Heart right ventricle (tissue), 16 donors: ENCODE data around the gene ARHGAP4. TPM values are rescaled to one million over a fixed set of nuclear protein-coding genes. Genes with fewer than 3 reads are reported as not detected.

ENCODE experiments used
- ATAC-seq, 8 donors: fragments of 200-7000 bp; cut with Tn5 transposase; one replicate each; pipeline ENCODE4 v1.9.1; 2020; ENCODE audit warnings: mild to moderate bottlenecking in 8 of 8, moderate library complexity in 8 of 8, moderate number of reproducible peaks in 1 of 8
- DNase-seq, 2 donors: peaks; one replicate each; pipeline ENCODE4 v3.0.0-alpha.2; 2020
- H3K27ac ChIP-seq, 10 donors: fragments of 200-600 bp; sonication (generic) in 2 of 10; one replicate each; pipeline versions ENCODE4 v1.5.0 to v1.8.0; 2020 to 2022; ENCODE audit warnings: mild to moderate bottlenecking in 3 of 10
- H3K27me3 ChIP-seq, 7 donors: fragments of 200-600 bp; one replicate each; pipeline ENCODE4 v1.8.0; 2021 to 2022; ENCODE audit warnings: mild to moderate bottlenecking in 2 of 7
- H3K36me3 ChIP-seq, 9 donors: fragments of 200-600 bp; sonication (generic) in 1 of 9; one replicate each; pipeline versions ENCODE4 v1.5.0 to v1.8.0; 2020 to 2022; ENCODE audit warnings: mild to moderate bottlenecking in 2 of 9
- H3K4me1 ChIP-seq, 9 donors: fragments of 200-600 bp; sonication (generic) in 1 of 9; one replicate each; pipeline versions ENCODE4 v1.5.0 to v1.8.0; 2020 to 2022; ENCODE audit warnings: mild to moderate bottlenecking in 4 of 9
- H3K4me3 ChIP-seq, 10 donors: fragments of 200-600 bp; sonication (generic) in 2 of 10; one replicate each; pipeline versions ENCODE4 v1.5.0 to v1.8.0; 2020 to 2022; ENCODE audit warnings: mild to moderate bottlenecking in 7 of 10, moderate library complexity in 2 of 10
- H3K9me3 ChIP-seq, 11 donors: fragments of 200-600 bp in 10 of 11; sonication (generic) in 2 of 11; one replicate each; pipeline versions ENCODE4 v1.5.0 to v1.8.0; 2013 to 2022; ENCODE audit warnings: mild to moderate bottlenecking in 2 of 11, control low read depth in 1 of 11, moderate library complexity in 1 of 11
- WGBS, 2 donors: extraction: QIAGEN DNeasy Blood & Tissue Kit; methylation state at CpG; one replicate each; pipeline ENCODE4 v1.1.7; 2013; ENCODE audit warnings: inconsistent platforms in 1 of 2; 5-methylcytosine and 5-hydroxymethylcytosine counted together
- intact Hi-C, 10 donors: fragments of 100-400 bp; cut with DNase I; formaldehyde crosslinking; loops; one replicate each; pipeline versions ENCODE4 v1.11.1 to v1.14.2; 2022
- polyA plus RNA-seq, 2 donors: library from polyadenylated mRNA; stranded (reverse); fragments of 200-250 nt; gene quantifications; one replicate each; pipeline ENCODE4 v1.2.3, GENCODE V29; 2013
- total RNA-seq, 10 donors: library from RNA; stranded (reverse); fragmentation: NEBNext Ultra II Directional in 3 of 10; extraction: Animal tissue kit (Norgen Biotek cat#: 25700) in 3 of 10; gene quantifications; one replicate each; pipeline versions ENCODE4 v1.2.1 to v1.2.4, GENCODE V29; 2021 to 2023
- TF ChIP-seq, protein P1 (sequence below), 9 donors: fragments of 200-600 bp; sonication (generic) in 2 of 9; IDR thresholded peaks; one replicate each; pipeline versions ENCODE4 v1.5.0 to v1.8.0; 2021 to 2022; ENCODE audit warnings: antibody characterized with exemption in 9 of 9, mild to moderate bottlenecking in 5 of 9, moderate library complexity in 1 of 9
- donor health status: Arrhythmogenic right ventricular cardiomyopathy.
- donor health status: ischemic (EF 13 %, LVEDD 7.1; RV severe dilation, severe dysfunction).
- donor health status: healthy with polysubstance abuse.
- donor health status: DM: no; HTN: yes; CAD: no.
- donor health status: DM: no; HTN: no; CAD: no.
- donor health status: ischemic (EF 25% LVEDD 6.9; RV normal size, moderate dysfunction).
- donor health status: ischemic (EF 25% LVEDD 5.7; RV mildly dilated, moderate dysfunction).
- donor health status: healthy.
- donor health status: DM: yes; HTN: yes; CAD: no.
- donor health status: Ischemic cardiomyopathy.
- donor health status: ischemic (EF 35%, LVEDD 5.7; RV mildly dilated, moderate dysfunction).
- donor health status: nonischemic (EF 11% LVEDD 7.7; RV severe dilation, severe dysfunction).
- donor health status: DM: yes; HTN: yes; CAD: no.
- donor health status: PGD.
- donor health status: ischemic (EF 29% LVEDD 5.4; RV normal size, mild dysfunction).
- donor health status: nonischemic (EF 23%, LVEDD 6.1; RV moderate dilation, normal function).

ARHGAP4 gene
- total and polyA plus RNA-seq, 12 donors = 5.5 to 65.5 (median 9.3) TPM

DNA sequence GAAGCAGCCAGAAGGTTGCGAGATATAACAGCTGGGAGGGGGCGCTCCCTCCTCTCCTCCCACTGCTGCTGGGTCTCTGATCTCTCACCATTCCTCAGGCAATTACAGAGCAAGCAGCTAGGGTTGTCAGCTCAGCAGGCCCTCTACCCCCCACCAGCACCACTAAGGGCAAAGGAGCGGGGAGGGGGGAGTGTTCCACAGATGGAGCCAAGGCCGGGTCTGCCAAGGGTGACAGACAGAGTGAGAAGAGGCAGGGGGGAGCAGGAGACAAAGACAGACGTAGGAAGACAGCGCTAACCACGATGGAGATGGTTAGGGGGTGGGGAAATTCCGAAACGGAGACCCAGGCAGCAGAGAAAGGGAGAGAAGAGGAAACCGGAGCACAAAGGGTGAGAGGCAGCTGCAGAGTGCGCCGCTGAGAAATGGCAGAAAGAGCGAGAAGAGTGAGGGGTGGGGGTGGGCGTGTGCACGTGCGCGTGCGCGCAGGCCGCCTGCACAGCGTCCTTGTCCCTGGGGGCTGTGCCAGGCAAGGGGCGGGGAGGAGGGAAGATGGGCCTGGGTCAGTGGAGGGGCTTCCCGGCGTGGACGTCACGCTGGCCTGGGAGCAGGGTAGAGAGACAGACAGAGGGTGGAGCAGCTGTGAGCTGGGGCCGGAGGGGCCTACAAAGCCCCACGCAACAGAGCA is 47.0 kb downstream of the ARHGAP4 start:
- ATAC-seq (no peak), DNase-seq (no peak)
- 6% methylated on average over 20 to 22 of the region's 28 CpGs for WGBS, 2 donors
- Histone ChIP-seq H3K27me3 (peaks cover 0 to 98% (median 30%) of the 10 kb centered on the region in 7 donors), H3K4me1 (no peaks in the 10 kb centered on the region), H3K4me3 (no peak overlapping the region), H3K36me3 (no peaks in the 10 kb centered on the region), H3K27ac (no peak overlapping the region), H3K9me3 (no peaks in the 10 kb centered on the region)
- TF ChIP-seq, protein P1, sequence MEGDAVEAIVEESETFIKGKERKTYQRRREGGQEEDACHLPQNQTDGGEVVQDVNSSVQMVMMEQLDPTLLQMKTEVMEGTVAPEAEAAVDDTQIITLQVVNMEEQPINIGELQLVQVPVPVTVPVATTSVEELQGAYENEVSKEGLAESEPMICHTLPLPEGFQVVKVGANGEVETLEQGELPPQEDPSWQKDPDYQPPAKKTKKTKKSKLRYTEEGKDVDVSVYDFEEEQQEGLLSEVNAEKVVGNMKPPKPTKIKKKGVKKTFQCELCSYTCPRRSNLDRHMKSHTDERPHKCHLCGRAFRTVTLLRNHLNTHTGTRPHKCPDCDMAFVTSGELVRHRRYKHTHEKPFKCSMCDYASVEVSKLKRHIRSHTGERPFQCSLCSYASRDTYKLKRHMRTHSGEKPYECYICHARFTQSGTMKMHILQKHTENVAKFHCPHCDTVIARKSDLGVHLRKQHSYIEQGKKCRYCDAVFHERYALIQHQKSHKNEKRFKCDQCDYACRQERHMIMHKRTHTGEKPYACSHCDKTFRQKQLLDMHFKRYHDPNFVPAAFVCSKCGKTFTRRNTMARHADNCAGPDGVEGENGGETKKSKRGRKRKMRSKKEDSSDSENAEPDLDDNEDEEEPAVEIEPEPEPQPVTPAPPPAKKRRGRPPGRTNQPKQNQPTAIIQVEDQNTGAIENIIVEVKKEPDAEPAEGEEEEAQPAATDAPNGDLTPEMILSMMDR (IDR thresholded peaks at IDR 0.05) = no peak
- intact Hi-C loops = no loop called here

DNA sequence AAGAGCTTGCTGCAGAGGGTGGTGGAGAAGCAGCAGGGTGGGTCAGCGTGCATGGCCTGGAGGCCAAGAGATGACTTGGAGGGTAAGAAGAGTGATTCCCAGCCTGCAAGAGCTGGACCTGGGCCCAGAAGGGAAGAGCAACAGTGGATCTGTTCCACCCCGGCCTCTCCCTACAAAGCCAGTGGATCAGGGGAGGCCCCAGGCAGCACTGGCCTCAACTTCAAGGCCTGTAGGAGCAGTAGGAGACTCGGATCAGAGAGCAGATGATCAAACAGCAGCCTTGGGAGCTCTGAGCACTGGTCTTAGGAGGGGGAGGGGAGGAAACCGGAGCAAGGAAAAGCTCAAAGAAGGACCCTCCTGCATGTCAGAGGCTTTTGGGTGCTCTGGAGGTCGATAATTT is 47.7 kb downstream of the ARHGAP4 start:
- intact Hi-C loops = no loop called here
- peaks cover 0 to 98% (median 23%) of the 10 kb centered on the region in 7 donors for H3K27me3 ChIP-seq

DNA sequence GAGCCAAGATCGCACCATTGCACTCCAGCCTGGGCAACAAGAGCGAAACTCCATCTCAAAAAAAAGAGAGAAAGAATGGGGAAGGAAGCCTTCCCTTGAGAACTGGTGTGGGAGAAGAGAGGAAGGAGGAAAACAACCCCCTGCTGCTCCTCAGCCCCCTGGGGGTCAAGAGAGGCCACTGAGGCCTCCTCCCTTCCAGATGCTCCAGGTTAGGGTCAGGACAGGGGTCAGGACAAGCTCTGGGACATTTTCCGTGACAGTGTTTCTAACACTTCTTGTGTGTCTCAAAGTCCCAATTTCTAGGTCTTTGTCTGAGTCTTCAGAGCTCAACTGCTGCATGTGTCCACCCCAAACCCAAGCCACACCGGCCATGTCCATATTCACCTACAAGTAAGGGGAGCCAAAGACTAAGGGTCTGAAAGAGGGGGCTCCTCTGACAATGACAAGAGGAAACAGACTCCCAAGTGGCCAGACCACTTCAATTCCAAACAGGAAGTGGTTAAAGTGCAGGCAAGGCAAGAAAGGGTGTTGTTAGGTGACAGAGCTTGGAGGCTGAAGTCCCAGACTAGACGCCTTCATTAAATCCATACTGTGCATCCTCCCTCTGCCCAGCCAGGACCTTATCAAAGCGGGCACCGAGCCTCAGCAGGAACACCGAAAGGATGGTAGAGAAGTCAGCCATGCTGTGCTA is 48.3 kb downstream of the ARHGAP4 start:
- TF ChIP-seq, protein P1 (IDR thresholded peaks at IDR 0.05) = no peak

More for the DNA sequence above, 47.7 kb downstream of the ARHGAP4 start:
- 21 to 39% methylated on average over 4 to 5 of the region's 5 CpGs for WGBS, 2 donors
- DNase-seq (no peak), ATAC-seq (no peak)
- TF ChIP-seq, protein P1 (IDR thresholded peaks at IDR 0.05) = no peak
- no peak overlapping the region for H3K27ac ChIP-seq
- H3K9me3 ChIP-seq = no peaks in the 10 kb centered on the region
- H3K36me3 ChIP-seq = no peaks in the 10 kb centered on the region
- no peaks in the 10 kb centered on the region for H3K4me1 ChIP-seq
- no peak overlapping the region for H3K4me3 ChIP-seq

DNA sequence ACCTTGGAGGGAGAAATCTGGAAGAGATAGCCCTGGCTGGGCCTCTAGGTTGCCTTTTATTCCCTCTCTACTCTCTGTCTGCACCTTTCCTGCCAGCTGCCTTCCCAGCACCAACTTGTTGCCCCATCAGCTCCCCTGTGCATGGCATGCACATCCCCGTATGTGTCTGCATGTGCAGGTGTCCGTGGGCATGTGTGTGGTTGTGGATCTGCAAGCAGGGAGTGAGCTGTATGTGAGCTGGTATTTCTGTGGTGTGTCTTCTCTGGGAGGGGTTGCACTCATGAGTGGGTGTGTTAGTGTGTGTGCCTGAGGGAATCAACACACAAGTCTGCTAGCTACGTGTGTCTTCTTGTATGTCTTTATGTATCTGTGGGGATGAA is 50.0 kb downstream of the ARHGAP4 start:
- H3K27ac ChIP-seq = no peak overlapping the region
- no peak for ATAC-seq
- no peak for DNase-seq
- intact Hi-C loops = no loop called here
- no peak overlapping the region for H3K4me3 ChIP-seq
- H3K27me3 ChIP-seq = peaks cover 0 to 94% (median 7%) of the 10 kb centered on the region in 7 donors
- 48 to 57% methylated on average over 3 of the region's 3 CpGs for WGBS, 2 donors
- no peaks in the 10 kb centered on the region for H3K4me1 ChIP-seq
- TF ChIP-seq, protein P1 (IDR thresholded peaks at IDR 0.05) = no peak
- no peaks in the 10 kb centered on the region for H3K9me3 ChIP-seq
- no peaks in the 10 kb centered on the region for H3K36me3 ChIP-seq

More for the DNA sequence above, 48.3 kb downstream of the ARHGAP4 start:
- ATAC-seq = no peak
- Histone ChIP-seq H3K36me3 (no peaks in the 10 kb centered on the region), H3K27me3 (peaks cover 0 to 96% (median 17%) of the 10 kb centered on the region in 7 donors), H3K27ac (no peak overlapping the region), H3K4me1 (no peaks in the 10 kb centered on the region), H3K4me3 (no peak overlapping the region), H3K9me3 (no peaks in the 10 kb centered on the region)
- 79 to 80% methylated on average over 7 to 8 of the region's 8 CpGs for WGBS, 2 donors
- DNase-seq = no peak
- intact Hi-C loops = no loop called here
